COLO829 (cell line): ENCODE results near the gene DCAF4.
"Not testable (repeated sequence)": the region's sequence is repeated elsewhere in the genome, so short reads cannot be mapped to it uniquely, and the experiment has no call there.

Experiments used
- DNase-seq: peaks from one replicate; pipeline ENCODE4 v3.0.0; 2012; ENCODE audit warnings: low spot score

DCAF4 gene

GRCh38 chr14:72970824-72971434 lies 44.7 kb downstream of the DCAF4 start:
- DNase-seq, result no peak

GRCh38 chr14:72974661-72975060 lies 48.4 kb downstream of the DCAF4 start:
- DNase-seq, result no peak

- DNase-seq, result peak; percentile 15
These were observed 49.5 kb downstream of the DCAF4 start for GRCh38 chr14:72975770-72976169.

- no peak for DNase-seq
These were observed 52.6 kb downstream of the DCAF4 start for GRCh38 chr14:72978856-72979255.

- DNase-seq, result no peak
These were observed 54.6 kb downstream of the DCAF4 start for GRCh38 chr14:72980863-72981262.

- DNase-seq, result no peak
These were observed 56.0 kb downstream of the DCAF4 start for GRCh38 chr14:72982146-72982708.

GRCh38 chr14:72986214-72986613 lies 60.0 kb downstream of the DCAF4 start:
- no peak for DNase-seq

GRCh38 chr14:72986857-72987256 lies 60.6 kb downstream of the DCAF4 start:
- no peak for DNase-seq

GRCh38 chr14:72990171-72990570 lies 63.9 kb downstream of the DCAF4 start:
- no peak for DNase-seq

- no peak for DNase-seq
These were observed 70.7 kb downstream of the DCAF4 start for GRCh38 chr14:72996916-72997315.

GRCh38 chr14:72998252-72998903 lies 72.1 kb downstream of the DCAF4 start:
- DNase-seq, result no peak

- no peak for DNase-seq
These were observed 73.1 kb downstream of the DCAF4 start for GRCh38 chr14:72999316-72999715.

GRCh38 chr14:73000073-73000472 lies 73.8 kb downstream of the DCAF4 start:
- DNase-seq, result no peak

GRCh38 chr14:73003681-73004080 lies 77.4 kb downstream of the DCAF4 start:
- DNase-seq, result no peak

GRCh38 chr14:73004641-73005040 lies 78.4 kb downstream of the DCAF4 start:
- DNase-seq, result not testable (repeated sequence)

- DNase-seq, result no peak
These were observed 81.6 kb downstream of the DCAF4 start for GRCh38 chr14:73007835-73008234.

- DNase-seq, result no peak
These were observed 82.2 kb downstream of the DCAF4 start for GRCh38 chr14:73008501-73008900.
